GM21825 (cell line): ENCODE data around the gene RNF167.
A peak's percentile ranks its signal among the peaks of the same experiment; 100 is the strongest.

Experiments
- ATAC-seq: cut with Tn5 transposase; IDR thresholded peaks from one replicate; pipeline ENCODE4 v1.9.1; 2021; ENCODE audit warnings: mild to moderate bottlenecking, moderate library complexity; ENCODE audit not compliant: unreplicated experiment

Gene RNF167

DNA sequence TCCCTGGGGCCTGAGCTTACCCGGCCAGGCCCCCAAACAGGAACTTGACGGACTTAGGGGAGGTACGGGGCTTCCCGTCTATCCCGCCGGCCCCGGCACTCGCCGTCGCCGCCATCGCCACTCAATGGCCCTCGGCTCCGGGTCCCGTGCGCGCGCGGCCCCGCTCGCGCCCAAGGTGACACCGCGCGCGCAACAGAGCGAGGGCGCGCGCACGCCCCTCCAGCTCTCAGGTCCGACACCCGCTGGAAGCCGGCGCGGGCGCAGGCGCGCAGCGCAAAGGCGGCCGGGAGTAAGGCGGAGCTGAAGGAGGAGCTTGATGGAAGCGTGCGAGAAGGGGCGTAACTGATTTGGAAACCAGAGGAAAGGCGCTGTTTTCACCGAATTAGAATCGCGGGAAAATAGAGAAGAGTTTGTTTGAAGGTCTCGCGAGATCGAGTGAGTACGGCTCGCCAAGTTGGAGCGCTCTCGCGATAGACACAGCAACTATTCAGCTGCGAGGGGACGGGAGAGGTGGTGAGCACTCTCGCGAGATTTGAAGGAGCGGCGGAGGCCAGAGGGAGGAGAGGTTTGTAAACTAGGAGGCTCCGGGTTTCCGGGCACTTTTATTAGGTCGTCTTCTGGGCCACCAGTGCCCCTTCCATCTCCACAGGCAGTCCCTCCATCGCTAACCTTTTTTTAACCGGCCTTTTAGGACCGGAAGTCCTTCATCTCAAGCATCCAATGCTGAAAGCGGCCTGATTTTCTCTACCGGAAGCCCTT lies at the start of gene RNF167, which contains the start of gene SLC25A11:
Gene RNF167 (plus strand): TSS at position 473 of the 759 bp plus-strand sequence. CDS start 642 bp downstream, outside the sequence.
Gene SLC25A11 (minus strand): TSS at position 251 of the 759 bp plus-strand sequence. CDS start 136 bp downstream, at position 115.
- peak; percentile 64 for ATAC-seq

DNA sequence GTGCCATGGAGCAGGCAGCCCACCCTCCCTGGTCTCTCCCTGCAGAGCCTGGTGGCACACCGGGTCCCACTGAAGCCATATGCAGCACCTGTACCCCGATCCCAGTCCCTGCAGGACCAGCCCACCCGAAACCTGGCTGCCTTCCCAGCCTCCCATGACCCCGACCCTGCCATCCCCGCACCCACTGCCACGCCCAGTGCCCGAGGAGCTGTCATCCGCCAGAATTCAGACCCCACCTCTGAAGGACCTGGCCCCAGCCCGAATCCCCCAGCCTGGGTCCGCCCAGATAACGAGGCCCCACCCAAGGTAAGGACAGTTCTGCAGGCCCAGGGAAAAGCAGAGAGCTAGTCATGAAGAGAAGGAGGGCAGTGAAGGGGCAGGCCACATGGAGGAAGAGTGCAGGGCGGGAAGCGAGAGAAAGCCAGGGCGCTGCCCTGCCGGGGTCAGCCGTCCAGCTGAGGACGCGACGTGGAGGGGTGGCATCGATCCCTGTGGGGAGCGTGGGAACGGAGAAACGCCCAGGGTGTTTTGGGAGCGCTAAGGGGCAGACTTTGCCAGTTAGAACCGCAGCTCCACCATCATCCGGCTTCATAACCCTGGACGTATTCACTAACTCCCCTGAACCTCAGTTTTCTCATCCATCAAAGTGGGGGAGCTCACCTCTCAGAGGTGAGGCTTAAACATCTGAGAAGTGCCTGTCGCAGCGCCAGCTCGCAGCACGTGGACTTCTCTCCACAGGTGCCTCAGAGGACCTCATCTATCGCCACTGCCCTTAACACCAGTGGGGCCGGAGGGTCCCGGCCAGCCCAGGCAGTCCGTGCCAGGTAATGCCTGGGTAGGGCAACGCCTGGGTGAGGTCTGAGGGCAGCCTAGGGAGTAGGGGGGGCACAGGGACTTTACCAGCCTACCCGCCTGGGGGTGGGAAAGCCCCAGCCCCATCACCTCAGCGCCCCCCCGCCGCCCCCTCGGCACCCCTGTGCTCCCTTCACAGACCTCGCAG lies 48.4 kb upstream of the RNF167 start:
- no peak for ATAC-seq

DNA sequence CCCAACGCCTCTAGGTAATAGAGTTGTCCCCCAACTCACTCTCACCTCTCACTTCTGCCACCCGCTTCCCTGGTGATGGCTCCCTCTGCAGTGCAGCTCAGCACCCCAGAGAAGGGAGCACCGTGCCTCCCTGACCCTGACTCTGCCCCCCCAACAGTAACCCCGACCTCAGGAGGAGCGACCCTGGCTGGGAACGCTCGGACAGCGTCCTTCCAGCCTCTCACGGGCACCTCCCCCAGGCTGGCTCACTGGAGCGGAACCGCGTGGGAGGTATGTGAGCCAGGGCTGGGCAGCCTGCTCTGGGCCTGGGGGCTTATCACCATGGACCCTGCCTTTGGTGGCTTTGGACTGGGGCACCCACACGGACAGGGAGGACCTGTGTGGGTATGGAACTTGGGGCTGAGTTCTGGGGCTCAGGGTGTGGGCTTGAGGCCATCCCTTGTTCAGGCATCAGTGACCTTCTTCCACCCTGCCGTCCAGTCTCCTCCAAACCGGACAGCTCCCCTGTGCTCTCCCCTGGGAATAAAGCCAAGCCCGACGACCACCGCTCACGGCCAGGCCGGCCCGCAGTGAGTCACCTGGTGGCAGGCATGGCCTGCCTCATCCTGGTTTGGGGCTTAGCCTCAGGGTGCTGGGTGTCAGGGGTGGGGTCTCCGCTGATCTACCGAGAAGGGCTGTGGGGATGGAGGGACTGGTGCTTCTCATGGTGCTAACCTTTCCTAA lies 47.4 kb upstream of the RNF167 start:
- ATAC-seq, result no peak

DNA sequence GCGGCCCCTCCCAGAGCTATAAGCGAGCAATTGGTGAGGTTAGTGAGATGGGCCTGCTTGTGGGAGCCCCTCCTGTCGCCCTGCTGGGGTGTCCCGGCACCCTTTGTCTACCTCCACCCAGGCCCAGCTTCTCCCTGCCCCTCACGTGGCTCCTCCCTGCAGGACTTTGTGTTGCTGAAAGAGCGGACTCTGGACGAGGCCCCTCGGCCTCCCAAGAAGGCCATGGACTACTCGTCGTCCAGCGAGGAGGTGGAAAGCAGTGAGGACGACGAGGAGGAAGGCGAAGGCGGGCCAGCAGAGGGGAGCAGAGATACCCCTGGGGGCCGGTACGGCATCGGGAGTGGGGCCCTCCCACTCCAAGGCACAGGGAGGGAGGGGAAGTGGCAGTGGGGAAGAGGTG lies 46.8 kb upstream of the RNF167 start:
- no peak for ATAC-seq

DNA sequence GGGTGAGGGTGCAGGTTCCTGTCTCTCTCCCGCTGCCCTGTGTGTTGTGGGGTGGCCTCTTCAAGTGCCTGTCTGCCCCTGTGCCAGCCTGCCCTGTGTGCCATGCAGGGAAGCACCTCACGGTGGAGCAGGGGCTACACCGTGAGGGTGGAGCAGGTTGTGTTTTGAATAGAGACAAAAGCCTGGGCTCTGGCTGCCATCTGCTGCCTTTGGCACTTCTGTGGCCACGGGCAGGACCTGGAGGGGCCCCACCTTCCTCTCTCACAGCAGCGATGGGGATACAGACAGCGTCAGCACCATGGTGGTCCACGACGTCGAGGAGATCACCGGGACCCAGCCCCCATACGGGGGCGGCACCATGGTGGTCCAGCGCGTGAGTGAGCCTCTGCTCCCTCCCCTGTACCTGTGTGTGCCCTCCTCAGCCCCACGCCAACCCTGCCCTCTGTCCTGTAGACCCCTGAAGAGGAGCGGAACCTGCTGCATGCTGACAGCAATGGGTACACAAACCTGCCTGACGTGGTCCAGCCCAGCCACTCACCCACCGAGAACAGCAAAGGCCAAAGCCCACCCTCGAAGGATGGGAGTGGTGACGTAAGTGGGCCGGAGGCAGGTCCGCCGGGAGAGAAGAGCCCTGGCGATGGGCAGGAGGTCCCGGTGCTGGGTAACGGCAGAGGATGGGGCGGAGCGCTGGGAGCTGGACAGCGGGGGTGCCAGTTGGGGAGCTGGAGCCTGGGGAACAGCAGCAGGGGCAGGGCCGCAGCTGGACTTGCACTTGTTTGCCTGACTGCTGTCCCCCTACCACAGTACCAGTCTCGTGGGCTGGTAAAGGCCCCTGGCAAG lies 46.1 kb upstream of the RNF167 start:
- ATAC-seq, result no peak

DNA sequence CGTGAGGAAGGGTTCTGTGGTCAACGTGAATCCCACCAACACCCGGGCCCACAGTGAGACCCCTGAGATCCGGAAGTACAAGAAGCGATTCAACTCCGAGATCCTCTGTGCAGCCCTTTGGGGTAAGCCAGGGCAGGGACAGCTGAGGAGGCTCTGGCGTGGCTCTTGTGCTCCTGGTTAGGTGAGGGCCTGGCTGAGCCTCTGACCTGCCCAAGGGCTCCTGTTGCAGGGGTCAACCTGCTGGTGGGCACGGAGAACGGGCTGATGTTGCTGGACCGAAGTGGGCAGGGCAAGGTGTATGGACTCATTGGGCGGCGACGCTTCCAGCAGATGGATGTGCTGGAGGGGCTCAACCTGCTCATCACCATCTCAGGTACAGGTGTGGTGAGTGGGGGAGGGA lies 44.9 kb upstream of the RNF167 start:
- ATAC-seq, result no peak

DNA sequence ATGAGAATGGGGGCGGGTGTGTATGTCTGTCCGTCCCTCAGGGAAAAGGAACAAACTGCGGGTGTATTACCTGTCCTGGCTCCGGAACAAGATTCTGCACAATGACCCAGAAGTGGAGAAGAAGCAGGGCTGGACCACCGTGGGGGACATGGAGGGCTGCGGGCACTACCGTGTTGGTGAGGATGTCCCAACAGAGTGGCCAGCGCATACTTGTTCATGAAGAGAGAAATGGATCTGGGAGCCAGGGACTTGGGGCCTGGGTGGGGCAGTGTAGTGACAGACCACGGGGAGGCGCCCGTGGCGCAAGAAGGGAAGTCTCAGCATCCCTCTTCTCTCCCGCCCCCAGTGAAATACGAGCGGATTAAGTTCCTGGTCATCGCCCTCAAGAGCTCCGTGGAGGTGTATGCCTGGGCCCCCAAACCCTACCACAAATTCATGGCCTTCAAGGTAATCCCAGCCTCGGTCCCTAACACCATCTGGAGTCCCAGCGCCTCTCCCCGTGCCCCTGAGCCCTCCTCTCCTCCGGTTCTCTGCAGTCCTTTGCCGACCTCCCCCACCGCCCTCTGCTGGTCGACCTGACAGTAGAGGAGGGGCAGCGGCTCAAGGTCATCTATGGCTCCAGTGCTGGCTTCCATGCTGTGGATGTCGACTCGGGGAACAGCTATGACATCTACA lies 44.3 kb upstream of the RNF167 start:
- ATAC-seq, result no peak

DNA sequence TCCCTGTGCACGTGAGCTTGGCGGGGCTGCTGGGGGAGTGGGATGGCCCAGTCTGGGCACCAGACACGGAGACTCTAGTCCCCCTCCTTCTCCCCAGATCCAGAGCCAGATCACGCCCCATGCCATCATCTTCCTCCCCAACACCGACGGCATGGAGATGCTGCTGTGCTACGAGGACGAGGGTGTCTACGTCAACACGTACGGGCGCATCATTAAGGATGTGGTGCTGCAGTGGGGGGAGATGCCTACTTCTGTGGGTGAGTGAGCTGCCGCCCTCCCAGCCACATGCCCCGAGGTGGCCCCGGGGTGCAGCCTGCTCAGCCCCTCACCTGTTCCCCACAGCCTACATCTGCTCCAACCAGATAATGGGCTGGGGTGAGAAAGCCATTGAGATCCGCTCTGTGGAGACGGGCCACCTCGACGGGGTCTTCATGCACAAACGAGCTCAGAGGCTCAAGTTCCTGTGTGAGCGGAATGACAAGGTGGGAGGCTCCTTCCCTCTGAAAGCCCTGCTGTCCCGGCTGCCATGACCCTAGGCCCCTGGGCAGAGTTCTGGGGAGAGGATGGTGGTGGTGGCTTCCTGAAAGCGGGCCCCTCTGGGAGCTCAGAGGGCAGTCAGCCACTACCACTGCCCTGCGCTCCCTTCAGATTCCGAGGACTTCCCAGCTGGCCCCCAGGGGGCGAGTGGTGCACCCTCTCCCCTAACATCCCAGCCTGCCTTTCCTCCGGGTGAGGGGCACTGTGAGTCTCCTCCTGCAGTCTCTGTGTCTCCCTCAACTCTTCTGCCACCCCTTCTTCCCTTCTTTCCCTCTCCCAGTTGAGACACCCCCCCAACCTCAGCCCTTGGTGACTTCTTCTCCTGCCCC lies 43.5 kb upstream of the RNF167 start:
- no peak for ATAC-seq

DNA sequence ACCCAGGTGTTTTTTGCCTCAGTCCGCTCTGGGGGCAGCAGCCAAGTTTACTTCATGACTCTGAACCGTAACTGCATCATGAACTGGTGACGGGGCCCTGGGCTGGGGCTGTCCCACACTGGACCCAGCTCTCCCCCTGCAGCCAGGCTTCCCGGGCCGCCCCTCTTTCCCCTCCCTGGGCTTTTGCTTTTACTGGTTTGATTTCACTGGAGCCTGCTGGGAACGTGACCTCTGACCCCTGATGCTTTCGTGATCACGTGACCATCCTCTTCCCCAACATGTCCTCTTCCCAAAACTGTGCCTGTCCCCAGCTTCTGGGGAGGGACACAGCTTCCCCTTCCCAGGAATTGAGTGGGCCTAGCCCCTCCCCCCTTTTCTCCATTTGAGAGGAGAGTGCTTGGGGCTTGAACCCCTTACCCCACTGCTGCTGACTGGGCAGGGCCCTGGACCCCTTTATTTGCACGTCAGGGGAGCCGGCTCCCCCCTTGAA lies 42.8 kb upstream of the RNF167 start:
- no peak for ATAC-seq

DNA sequence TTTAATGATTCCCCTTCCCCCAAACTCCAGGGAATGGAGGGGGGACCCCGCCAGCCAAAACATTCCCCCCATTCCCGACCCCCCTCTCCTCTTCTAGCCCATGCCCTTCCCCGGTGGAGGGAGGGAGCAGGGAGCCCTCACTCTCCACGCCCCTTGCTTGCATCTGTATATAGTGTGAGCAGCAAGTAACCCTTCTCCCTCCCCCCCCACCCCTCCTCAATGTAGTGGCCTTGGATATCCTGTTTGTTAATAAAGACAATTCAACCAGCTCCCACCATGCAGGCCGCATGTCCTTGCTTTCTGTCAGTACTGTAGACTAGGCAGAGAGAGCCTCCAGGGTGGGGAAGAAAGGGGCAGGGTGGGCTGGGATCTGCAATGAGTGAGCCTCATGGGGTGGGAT lies 42.3 kb upstream of the RNF167 start:
- ATAC-seq, result no peak

DNA sequence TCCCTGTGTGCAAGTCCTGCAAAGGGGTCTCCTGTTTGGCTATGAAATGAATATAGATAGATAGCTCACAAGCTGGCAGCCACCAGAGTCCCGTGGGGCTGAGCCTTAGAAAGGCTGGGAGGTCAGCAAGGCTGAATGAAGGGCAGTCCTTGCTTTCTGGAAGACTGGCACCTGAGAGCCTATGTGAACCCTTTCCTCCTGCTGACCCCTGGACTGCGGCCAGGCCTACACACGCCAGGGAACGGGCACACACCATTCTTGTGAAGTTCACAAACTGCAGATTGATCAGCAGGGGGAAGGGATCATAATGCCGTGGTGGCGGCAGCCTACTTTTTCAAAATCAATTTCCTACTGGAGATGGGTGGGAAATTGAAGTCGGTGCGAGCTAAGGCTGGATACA lies 41.7 kb upstream of the RNF167 start:
- ATAC-seq, result no peak

DNA sequence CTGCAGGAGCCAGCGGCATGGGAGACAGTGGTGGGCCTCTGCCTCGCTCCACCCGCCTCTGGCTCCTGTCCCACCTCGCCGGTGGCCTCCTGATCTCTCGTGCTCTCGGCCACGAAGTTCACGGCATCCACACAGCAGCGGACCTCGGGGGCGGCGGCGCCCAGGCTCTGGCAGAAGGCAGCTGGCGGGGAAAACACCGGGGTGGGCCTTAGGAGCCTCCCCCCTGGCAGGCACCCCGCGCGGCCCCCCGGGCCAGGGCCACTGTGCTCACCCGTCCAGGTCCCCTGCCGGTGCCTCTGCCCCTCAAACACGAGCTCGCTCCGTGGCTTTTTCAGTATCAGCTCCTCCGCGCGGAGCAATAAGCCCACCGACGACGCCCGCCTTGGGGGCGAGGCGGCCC lies 41.1 kb upstream of the RNF167 start:
- ATAC-seq, result no peak

DNA sequence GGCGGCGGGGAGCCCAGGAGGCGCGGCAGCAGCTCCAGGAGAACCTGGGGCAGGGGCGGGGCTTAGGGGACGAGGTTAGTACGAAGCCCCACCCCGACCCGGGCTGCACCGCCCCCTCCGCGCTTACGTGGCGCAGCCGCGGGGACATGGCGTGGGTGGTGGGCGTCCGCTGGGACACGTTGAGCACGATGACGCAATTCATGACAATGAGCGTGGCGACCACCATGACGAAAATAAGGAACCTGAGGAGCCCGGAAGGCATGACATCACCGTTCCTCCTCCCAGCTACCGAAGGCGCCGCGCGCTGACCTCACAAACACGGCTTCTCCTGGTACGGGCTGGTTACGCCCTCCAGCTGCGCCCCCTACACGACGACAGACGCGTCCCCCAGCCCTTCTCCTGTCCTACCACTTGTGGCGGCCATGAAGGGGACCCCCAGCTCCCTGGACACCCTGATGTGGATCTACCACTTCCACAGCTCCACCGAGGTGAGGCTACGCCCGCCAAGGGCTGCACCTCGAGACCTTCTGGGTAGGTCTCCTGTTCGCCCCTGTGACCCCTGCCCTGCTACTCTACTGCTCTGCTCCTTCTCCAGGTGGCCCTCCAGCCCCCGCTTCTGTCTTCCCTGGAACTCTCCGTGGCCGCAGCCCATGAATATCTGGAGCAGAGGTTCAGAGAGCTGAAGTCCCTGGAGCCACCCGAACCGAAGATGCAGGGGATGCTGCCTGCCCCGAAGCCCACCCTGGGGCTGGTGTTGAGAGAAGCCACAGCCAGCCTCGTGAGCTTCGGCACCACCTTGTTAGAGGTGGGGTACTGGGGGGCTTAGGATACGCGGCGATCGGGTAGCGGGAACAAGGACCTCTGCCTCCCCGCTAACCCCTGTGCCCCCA lies 40.5 kb upstream of the RNF167 start, which contains the start of gene C17orf107:
Gene C17orf107 (plus strand): TSS at position 196 of the 890 bp plus-strand sequence. CDS start 227 bp downstream, at position 423.
- no peak for ATAC-seq

DNA sequence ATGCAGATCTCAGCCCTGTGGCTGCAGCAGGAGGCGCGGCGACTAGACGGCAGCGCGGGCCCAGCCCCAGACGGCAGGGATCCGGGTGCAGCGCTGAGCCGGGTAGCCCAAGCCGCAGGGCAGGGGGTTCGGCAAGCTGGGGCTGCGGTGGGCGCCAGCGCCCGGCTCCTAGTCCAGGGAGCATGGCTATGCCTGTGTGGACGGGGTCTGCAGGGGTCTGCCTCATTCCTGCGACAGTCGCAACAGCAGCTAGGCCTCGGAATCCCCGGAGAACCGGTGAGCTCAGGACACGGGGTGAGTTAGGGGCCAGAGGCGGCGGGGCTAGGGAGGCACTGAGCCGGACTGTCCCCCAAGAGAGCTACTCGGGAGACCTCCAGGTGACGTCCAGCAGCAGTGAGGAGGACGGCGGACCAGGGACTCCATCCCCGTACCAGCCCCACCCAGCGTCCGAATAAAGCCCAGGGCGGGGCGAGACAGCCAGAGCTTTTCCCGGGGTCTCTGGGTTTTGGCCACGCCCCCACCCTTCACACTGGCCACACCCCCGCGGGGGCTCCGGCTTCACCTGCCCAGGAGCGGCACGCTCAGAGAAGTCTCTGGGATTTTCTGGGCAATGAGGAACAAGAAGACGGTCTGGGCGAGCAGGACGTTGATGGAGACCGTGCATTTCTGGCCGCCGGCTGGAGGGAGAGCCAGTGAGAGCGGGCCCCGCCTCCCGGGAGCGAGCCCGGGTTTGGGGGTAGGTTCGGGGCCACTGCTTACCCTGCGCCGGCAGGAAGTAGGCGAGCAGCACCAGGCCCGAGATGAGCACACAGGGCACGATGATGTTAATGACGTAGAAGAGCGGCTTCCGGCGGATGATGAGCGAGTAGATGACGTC lies 39.6 kb upstream of the RNF167 start:
- ATAC-seq, result no peak

DNA sequence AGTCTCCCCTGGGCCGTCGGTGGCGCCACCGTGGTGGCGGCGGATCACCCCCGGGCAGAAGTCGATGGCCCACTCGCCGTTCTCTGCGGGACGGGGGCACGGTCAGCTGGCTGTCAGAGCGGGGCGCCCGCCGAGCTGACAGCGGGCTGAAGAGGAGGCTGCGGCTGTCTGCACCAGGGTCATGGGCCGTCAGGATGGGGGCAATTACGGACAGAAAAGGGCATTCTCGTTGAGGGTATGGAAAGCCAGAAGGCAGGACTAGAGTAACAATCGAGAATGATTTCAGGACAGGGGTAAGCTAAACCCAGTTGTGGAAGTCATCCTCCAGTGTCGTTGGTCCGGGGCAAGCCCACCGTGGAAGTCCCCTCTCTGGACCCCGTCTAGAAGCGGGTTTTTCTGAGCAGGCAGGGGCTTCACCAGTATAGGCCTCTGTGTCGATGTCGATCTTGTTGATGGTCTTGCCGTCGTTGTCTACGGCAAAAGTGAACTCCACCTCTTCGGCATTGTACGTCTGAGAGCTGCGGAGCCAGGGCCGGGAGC lies 38.9 kb upstream of the RNF167 start:
- ATAC-seq, result no peak
